ENCODE measurements around the gene RNASE13. TPM values are rescaled to one million over a fixed set of nuclear protein-coding genes. Genes with fewer than 3 reads are reported as not detected.
"Not testable (repeated sequence)": the region's sequence is repeated elsewhere in the genome, so short reads cannot be mapped to it uniquely, and the experiment has no call there.

RNASE13 gene
- total and polyA plus RNA-seq, 4 donors, result 0.18 TPM; not detected in 3

- no peak for ATAC-seq (ENCODE audit: low FRiP score)
- WGBS, 2 donors, result 74 to 76% methylated on average over 2 of the region's 2 CpGs
These were observed 14.0 kb upstream of the RNASE13 start for GRCh38 chr14:21048638-21049037.

DNA sequence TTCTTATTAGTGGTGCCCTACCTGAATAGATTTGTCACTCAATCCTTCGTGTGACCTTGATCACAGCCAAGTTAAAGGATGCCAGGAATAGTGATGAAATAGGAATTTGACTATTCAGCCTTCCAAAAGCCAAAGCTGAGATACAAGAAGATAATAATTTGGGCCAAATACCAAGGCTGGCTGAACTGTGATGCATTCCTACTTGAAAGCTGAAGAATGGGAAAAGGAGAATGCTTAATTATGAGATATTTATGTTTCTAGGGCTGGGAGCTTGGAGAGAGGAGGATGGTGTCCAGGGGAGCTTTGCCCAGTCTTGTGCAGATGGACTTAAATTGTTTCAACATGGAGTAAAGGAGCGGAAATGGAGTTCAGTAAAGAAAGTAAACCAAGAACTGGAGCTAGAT is 12.8 kb upstream of the RNASE13 start:
- Histone ChIP-seq H3K4me3 (ENCODE audit: low read length in 2 of 2) (no peak overlapping the region), H3K27ac (ENCODE audit: low read depth in 1 of 2, low read length in 2 of 2) (no peak overlapping the region), H3K27me3 (ENCODE audit: control insufficient read depth in 1 of 2, insufficient read depth in 2 of 2, low read length in 1 of 2) (no peaks in the 10 kb centered on the region), H3K36me3 (ENCODE audit: control insufficient read depth in 1 of 2, insufficient read depth in 2 of 2, low read length in 1 of 2) (no peaks in the 10 kb centered on the region), H3K4me1 (ENCODE audit: control insufficient read depth in 1 of 2, insufficient read depth in 2 of 2, low read length in 2 of 2) (no peaks in the 10 kb centered on the region), H3K9me3 (ENCODE audit: control insufficient read depth, low read length) (no peaks in the 10 kb centered on the region)
- no peak for ATAC-seq (ENCODE audit: low FRiP score)
- intact Hi-C loops (cut with DNase I), result no loop called here
- no peak for DNase-seq
- WGBS, 2 donors, result 59% methylated on average over 2 of the region's 2 CpGs

More at GRCh38 chr14:21048638-21049037, 14.0 kb upstream of the RNASE13 start:
- intact Hi-C loops (cut with DNase I), result no loop called here
- no peaks in the 10 kb centered on the region for H3K4me1 ChIP-seq (ENCODE audit: control insufficient read depth in 1 of 2, insufficient read depth in 2 of 2, low read length in 2 of 2)
- no peak overlapping the region for H3K27ac ChIP-seq (ENCODE audit: low read depth in 1 of 2, low read length in 2 of 2)
- no peaks in the 10 kb centered on the region for H3K36me3 ChIP-seq (ENCODE audit: control insufficient read depth in 1 of 2, insufficient read depth in 2 of 2, low read length in 1 of 2)
- no peak overlapping the region for H3K4me3 ChIP-seq (ENCODE audit: low read length in 2 of 2)
- H3K27me3 ChIP-seq (ENCODE audit: control insufficient read depth in 1 of 2, insufficient read depth in 2 of 2, low read length in 1 of 2), result no peaks in the 10 kb centered on the region
- DNase-seq, result no peak
- H3K9me3 ChIP-seq (ENCODE audit: control insufficient read depth, low read length), result no peaks in the 10 kb centered on the region

DNA sequence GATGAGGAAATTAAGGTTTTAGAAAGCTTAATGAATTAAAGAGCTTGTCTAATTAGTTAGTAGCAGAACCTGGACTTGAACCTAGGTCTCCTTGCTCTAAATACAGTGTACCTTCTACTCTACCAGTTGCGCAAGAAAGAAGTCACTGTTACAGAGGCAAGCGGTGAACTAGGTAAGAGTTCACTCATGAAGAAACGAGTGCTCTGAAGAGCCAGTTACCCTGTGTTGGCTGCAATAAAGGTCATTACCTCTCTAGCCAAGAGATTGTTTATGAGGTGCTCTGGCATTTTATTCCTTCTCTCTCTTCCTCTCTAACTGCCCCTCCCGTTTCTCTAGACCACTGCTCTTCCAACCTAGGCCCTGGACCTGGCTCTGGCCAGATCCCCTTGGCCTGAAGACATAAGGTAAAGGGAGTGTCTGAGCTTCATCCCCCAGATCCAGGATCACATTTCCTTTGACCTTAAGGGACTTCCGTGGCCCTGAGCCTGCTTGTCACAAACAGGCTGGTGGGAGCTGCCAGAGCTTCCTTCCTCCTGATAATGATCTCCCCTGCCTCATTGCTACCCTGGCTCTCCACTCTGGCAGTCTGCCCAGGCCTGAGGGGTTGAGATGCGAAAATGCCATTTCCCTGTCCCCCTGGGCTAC is 9.5 kb upstream of the RNASE13 start:
- intact Hi-C loops (cut with DNase I), result loop anchor here in 1 of 2 donors (5.0 kb wide), 1 partner anchor 42 kb away; no protein-coding TSS in a partner anchor
- ATAC-seq (ENCODE audit: low FRiP score), result no peak

GRCh38 chr14:21043387-21043973 is 8.9 kb upstream of the RNASE13 start:
- Histone ChIP-seq H3K36me3 (ENCODE audit: control insufficient read depth in 1 of 2, insufficient read depth in 2 of 2, low read length in 1 of 2) (no peaks in the 10 kb centered on the region), H3K27ac (ENCODE audit: low read depth in 1 of 2, low read length in 2 of 2) (no peak overlapping the region), H3K4me3 (ENCODE audit: low read length in 2 of 2) (no peak overlapping the region), H3K9me3 (ENCODE audit: control insufficient read depth, low read length) (no peaks in the 10 kb centered on the region), H3K4me1 (ENCODE audit: control insufficient read depth in 1 of 2, insufficient read depth in 2 of 2, low read length in 2 of 2) (no peaks in the 10 kb centered on the region), H3K27me3 (ENCODE audit: control insufficient read depth in 1 of 2, insufficient read depth in 2 of 2, low read length in 1 of 2) (no peaks in the 10 kb centered on the region)
- WGBS, 2 donors, result 65 to 70% methylated on average over 2 of the region's 2 CpGs
- DNase-seq (no peak), ATAC-seq (ENCODE audit: low FRiP score) (no peak)
- intact Hi-C loops (cut with DNase I), result loop anchor here in 1 of 2 donors (5.0 kb wide), 1 partner anchor 41 kb away; no protein-coding TSS in a partner anchor

More for the DNA sequence above, 9.5 kb upstream of the RNASE13 start:
- Histone ChIP-seq H3K9me3 (ENCODE audit: control insufficient read depth, low read length) (no peaks in the 10 kb centered on the region), H3K4me3 (ENCODE audit: low read length in 2 of 2) (no peak overlapping the region), H3K27ac (ENCODE audit: low read depth in 1 of 2, low read length in 2 of 2) (no peak overlapping the region), H3K27me3 (ENCODE audit: control insufficient read depth in 1 of 2, insufficient read depth in 2 of 2, low read length in 1 of 2) (no peaks in the 10 kb centered on the region), H3K36me3 (ENCODE audit: control insufficient read depth in 1 of 2, insufficient read depth in 2 of 2, low read length in 1 of 2) (no peaks in the 10 kb centered on the region), H3K4me1 (ENCODE audit: control insufficient read depth in 1 of 2, insufficient read depth in 2 of 2, low read length in 2 of 2) (no peaks in the 10 kb centered on the region)
- 64 to 66% methylated on average over 6 of the region's 6 CpGs for WGBS, 2 donors
- DNase-seq, result no peak

DNA sequence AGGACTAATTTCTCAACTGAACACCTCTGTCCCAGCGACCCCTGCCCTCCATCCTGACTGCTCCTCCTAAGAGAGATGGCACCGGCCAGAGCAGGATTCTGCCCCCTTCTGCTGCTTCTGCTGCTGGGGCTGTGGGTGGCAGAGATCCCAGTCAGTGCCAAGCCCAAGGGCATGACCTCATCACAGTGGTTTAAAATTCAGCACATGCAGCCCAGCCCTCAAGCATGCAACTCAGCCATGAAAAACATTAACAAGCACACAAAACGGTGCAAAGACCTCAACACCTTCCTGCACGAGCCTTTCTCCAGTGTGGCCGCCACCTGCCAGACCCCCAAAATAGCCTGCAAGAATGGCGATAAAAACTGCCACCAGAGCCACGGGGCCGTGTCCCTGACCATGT is 8.3 kb upstream of the RNASE13 start:
- Histone ChIP-seq H3K36me3 (ENCODE audit: control insufficient read depth in 1 of 2, insufficient read depth in 2 of 2, low read length in 1 of 2) (no peaks in the 10 kb centered on the region), H3K27ac (ENCODE audit: low read depth in 1 of 2, low read length in 2 of 2) (no peak overlapping the region), H3K4me1 (ENCODE audit: control insufficient read depth in 1 of 2, insufficient read depth in 2 of 2, low read length in 2 of 2) (no peaks in the 10 kb centered on the region), H3K4me3 (ENCODE audit: low read length in 2 of 2) (no peak overlapping the region), H3K27me3 (ENCODE audit: control insufficient read depth in 1 of 2, insufficient read depth in 2 of 2, low read length in 1 of 2) (no peaks in the 10 kb centered on the region), H3K9me3 (ENCODE audit: control insufficient read depth, low read length) (no peaks in the 10 kb centered on the region)
- ATAC-seq (ENCODE audit: low FRiP score) (no peak), DNase-seq (no peak)
- intact Hi-C loops (cut with DNase I), result loop anchor here in 1 of 2 donors (5.0 kb wide), 1 partner anchor 41 kb away; no protein-coding TSS in a partner anchor
- WGBS, 2 donors, result 35 to 40% methylated on average over 8 of the region's 8 CpGs

DNA sequence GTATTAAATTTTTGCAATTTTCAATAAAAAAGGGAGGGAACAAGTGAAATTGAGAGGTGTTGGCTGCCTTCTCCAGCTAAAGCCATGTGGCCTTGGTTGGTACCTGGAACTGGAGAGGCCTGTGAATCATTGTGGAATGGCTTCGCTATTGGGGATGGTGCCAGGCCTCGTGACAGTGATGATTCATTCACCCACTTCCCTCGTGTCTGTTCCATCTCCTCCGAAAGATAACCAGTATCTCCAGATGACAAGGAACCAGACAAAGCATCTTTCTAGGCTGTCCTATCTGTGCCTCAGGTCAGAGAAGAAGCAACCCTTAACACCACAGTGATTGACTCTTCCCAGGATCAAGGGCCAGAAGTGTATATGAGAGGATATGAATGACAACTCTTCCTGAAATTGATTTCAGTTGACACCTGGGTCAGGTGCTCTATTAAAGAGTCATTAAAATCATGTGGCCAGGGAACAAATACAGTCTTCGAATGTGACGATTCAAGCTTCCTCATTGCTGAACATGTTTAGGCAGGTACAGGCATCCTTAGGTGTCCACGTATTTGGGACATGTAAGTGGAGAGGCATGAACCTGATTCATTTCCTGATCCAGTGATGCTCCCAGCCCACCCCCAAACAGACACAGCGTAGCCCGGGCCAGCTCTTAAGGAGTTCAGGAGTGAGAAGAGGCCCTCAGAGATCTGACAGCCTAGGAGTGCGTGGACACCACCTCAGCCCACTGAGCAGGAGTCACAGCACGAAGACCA is 7.2 kb upstream of the RNASE13 start, which contains the start of gene RNASE7:
Gene RNASE7, plus strand, starts transcription at position 687 of the 758 bp plus-strand sequence. CDS start 631 bp downstream, outside the sequence.
- H3K36me3 ChIP-seq (ENCODE audit: control insufficient read depth in 1 of 2, insufficient read depth in 2 of 2, low read length in 1 of 2), result no peaks in the 10 kb centered on the region
- intact Hi-C loops (cut with DNase I), result loop anchor here in 1 of 2 donors (5.0 kb wide), 1 partner anchor 40 kb away; no protein-coding TSS in a partner anchor

GRCh38 chr14:21040941-21041340 is 6.3 kb upstream of the RNASE13 start:
- H3K27me3 ChIP-seq (ENCODE audit: control insufficient read depth in 1 of 2, insufficient read depth in 2 of 2, low read length in 1 of 2); ATAC-seq (ENCODE audit: low FRiP score); H3K27ac ChIP-seq (ENCODE audit: low read depth in 1 of 2, low read length in 2 of 2); H3K4me1 ChIP-seq (ENCODE audit: control insufficient read depth in 1 of 2, insufficient read depth in 2 of 2, low read length in 2 of 2); DNase-seq; H3K36me3 ChIP-seq (ENCODE audit: control insufficient read depth in 1 of 2, insufficient read depth in 2 of 2, low read length in 1 of 2); H3K4me3 ChIP-seq (ENCODE audit: low read length in 2 of 2); H3K9me3 ChIP-seq (ENCODE audit: control insufficient read depth, low read length): not testable (repeated sequence)
- WGBS, 2 donors, result 78 to 79% methylated on average over 3 of the region's 3 CpGs
- intact Hi-C loops (cut with DNase I), result loop anchor here (1.0 to 5.0 kb wide), 2 partner anchors 27 to 39 kb away; no protein-coding TSS in a partner anchor

More for the DNA sequence above, 7.2 kb upstream of the RNASE13 start, which contains the start of gene RNASE7:
- ATAC-seq (ENCODE audit: low FRiP score), result no peak
- H3K27me3 ChIP-seq (ENCODE audit: control insufficient read depth in 1 of 2, insufficient read depth in 2 of 2, low read length in 1 of 2), result no peaks in the 10 kb centered on the region
- no peak within 1 kb of the TSS for H3K27ac ChIP-seq (ENCODE audit: low read depth in 1 of 2, low read length in 2 of 2)
- H3K4me1 ChIP-seq (ENCODE audit: control insufficient read depth in 1 of 2, insufficient read depth in 2 of 2, low read length in 2 of 2), result no peaks in the 10 kb centered on the region
- DNase-seq, result no peak
- no peak within 1 kb of the TSS for H3K4me3 ChIP-seq (ENCODE audit: low read length in 2 of 2)
- no peaks in the 10 kb centered on the region for H3K9me3 ChIP-seq (ENCODE audit: control insufficient read depth, low read length)
- 79% methylated on average over 11 of the region's 11 CpGs for WGBS, 2 donors

GRCh38 chr14:21040370-21040925 is 5.8 kb upstream of the RNASE13 start:
- DNase-seq (no peak), ATAC-seq (ENCODE audit: low FRiP score) (no peak)
- Histone ChIP-seq H3K4me1 (ENCODE audit: control insufficient read depth in 1 of 2, insufficient read depth in 2 of 2, low read length in 2 of 2) (no peaks in the 10 kb centered on the region), H3K4me3 (ENCODE audit: low read length in 2 of 2) (no peak overlapping the region), H3K27ac (ENCODE audit: low read depth in 1 of 2, low read length in 2 of 2) (no peak overlapping the region), H3K27me3 (ENCODE audit: control insufficient read depth in 1 of 2, insufficient read depth in 2 of 2, low read length in 1 of 2) (no peaks in the 10 kb centered on the region), H3K36me3 (ENCODE audit: control insufficient read depth in 1 of 2, insufficient read depth in 2 of 2, low read length in 1 of 2) (no peaks in the 10 kb centered on the region), H3K9me3 (ENCODE audit: control insufficient read depth, low read length) (no peaks in the 10 kb centered on the region)
- intact Hi-C loops (cut with DNase I), result loop anchor here (1.0 to 5.0 kb wide), 2 partner anchors 26 to 38 kb away; no protein-coding TSS in a partner anchor
- 67 to 71% methylated on average over 8 of the region's 8 CpGs for whole genome bisulfite sequencing, 2 donors

Measured in aorta (tissue), 5 donors.